MCF 10A (cell line): ENCODE results near the gene MPHOSPH8. TPM values are rescaled to one million over a fixed set of nuclear protein-coding genes. Genes with fewer than 3 reads are reported as not detected.

Experiments used
- BruUV-seq: library from RNA; stranded (reverse); fragments of 400-500 nt; replicated peaks from 2 replicates; lab custom pipeline; 2021; lab: Mats Ljungman, UMichigan
- CTCF ChIA-PET: fragments of 300-600 bp; sonication (Branson Sonifier 250); formaldehyde crosslinking; extraction: SDS; loops from one replicate; lab custom pipeline; 2021; ENCODE audit warnings: antibody characterized with exemption, inconsistent platforms; lab: Yijun Ruan, JAX
- POLR2A ChIA-PET: fragments of 300-600, 350-650 bp; sonication (Branson Sonifier 250); formaldehyde crosslinking; extraction: SDS; loops from one replicate; lab custom pipeline; 2020; ENCODE audit warnings: antibody characterized with exemption, inconsistent platforms; lab: Yijun Ruan, JAX
- DNase-seq: peaks from one replicate; pipeline ENCODE4 v3.0.0-alpha.2; 2018; ENCODE audit not compliant: unreplicated experiment
- H3K27ac Mint-ChIP-seq: one replicate; pipeline ENCODE4 v1.8.0; 2022; ENCODE audit warnings: mild to moderate bottlenecking, low read depth, mixed read lengths; ENCODE audit not compliant: unreplicated experiment
- H3K27me3 Mint-ChIP-seq: one replicate; pipeline ENCODE4 v1.8.0; 2022; ENCODE audit warnings: mixed read lengths; ENCODE audit not compliant: insufficient read depth, unreplicated experiment
- H3K36me3 Mint-ChIP-seq: one replicate; pipeline ENCODE4 v1.8.0; 2022; ENCODE audit warnings: mild to moderate bottlenecking, moderate library complexity, mixed read lengths; ENCODE audit not compliant: insufficient read depth, unreplicated experiment
- H3K4me1 Mint-ChIP-seq: one replicate; pipeline ENCODE4 v1.8.0; 2022; ENCODE audit warnings: mixed read lengths; ENCODE audit not compliant: insufficient read depth, unreplicated experiment
- H3K4me3 Mint-ChIP-seq: one replicate; pipeline ENCODE4 v1.8.0; 2022; ENCODE audit warnings: mild to moderate bottlenecking, moderate library complexity, mixed read lengths; ENCODE audit not compliant: unreplicated experiment
- H3K9me3 Mint-ChIP-seq: one replicate; pipeline ENCODE4 v1.8.0; 2022; ENCODE audit warnings: mixed read lengths; ENCODE audit not compliant: unreplicated experiment
- intact Hi-C: fragments of 100-400 bp; cut with micrococcal nuclease; formaldehyde crosslinking; loops from 2 replicates; pipeline ENCODE4 v1.14.1; 2022
- total RNA-seq: library from RNA; stranded (reverse); gene quantifications from 2 replicates; pipeline ENCODE4 v1.2.3, GENCODE V29; 2022
- TF ChIP-seq, protein P1 (sequence below): fragments of 200-600 bp; IDR thresholded peaks from one replicate; pipeline ENCODE4 v1.8.0; 2022; ENCODE audit warnings: antibody characterized with exemption, mild to moderate bottlenecking; ENCODE audit not compliant: unreplicated experiment

Gene MPHOSPH8
- total RNA-seq, 1 experiment from 2014 or later, result 32.4 TPM

DNA sequence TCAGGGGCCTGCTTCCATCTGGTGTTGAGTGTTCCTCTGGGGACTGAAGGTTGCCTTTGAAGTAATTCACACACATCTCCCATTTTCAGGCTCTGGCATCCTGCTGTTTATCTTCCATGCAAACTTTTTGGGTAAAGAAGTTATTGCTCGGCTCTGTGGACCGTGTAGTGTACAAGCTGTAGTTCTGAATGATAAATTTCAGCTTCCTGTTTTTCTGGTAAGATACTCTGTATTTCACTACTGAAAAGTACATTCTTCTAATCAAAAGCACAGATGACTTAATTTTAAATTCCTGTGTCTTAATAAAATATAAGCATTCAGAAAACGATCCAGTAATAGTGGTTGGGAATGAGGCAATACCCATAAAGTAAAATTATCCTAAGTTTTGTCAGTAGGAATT, 36.7 kb downstream of the MPHOSPH8 start:
- POLR2A ChIA-PET, result no interaction called here
- CTCF ChIA-PET, result no interaction called here

DNA sequence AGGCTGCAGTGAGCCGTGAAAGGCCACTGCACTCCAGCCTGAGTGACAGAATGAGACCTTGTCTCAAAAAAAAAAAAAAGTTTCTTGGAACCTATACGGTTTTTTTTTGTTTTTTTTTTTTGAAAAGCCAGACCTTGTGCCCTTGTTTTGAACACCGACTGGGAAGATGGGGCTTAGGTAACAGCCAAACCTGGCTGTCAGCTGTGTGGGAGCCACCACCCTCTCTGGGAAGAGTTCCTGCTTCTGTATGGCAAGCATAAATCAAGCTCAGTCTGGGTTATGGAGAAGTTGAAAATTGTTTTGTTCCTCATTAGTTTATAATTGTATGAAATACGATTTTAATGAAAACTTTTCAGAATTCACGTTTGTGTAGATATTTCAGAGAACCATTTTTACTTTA, 39.5 kb downstream of the MPHOSPH8 start:
- TF ChIP-seq, protein P1, sequence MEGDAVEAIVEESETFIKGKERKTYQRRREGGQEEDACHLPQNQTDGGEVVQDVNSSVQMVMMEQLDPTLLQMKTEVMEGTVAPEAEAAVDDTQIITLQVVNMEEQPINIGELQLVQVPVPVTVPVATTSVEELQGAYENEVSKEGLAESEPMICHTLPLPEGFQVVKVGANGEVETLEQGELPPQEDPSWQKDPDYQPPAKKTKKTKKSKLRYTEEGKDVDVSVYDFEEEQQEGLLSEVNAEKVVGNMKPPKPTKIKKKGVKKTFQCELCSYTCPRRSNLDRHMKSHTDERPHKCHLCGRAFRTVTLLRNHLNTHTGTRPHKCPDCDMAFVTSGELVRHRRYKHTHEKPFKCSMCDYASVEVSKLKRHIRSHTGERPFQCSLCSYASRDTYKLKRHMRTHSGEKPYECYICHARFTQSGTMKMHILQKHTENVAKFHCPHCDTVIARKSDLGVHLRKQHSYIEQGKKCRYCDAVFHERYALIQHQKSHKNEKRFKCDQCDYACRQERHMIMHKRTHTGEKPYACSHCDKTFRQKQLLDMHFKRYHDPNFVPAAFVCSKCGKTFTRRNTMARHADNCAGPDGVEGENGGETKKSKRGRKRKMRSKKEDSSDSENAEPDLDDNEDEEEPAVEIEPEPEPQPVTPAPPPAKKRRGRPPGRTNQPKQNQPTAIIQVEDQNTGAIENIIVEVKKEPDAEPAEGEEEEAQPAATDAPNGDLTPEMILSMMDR, result no peak
- intact Hi-C loops, result no loop called here
- H3K4me1 Mint-ChIP-seq, result no peaks in the 10 kb centered on the region
- no peak overlapping the region for H3K27ac Mint-ChIP-seq
- DNase-seq, result no peak
- H3K9me3 Mint-ChIP-seq, result no peaks in the 10 kb centered on the region
- H3K27me3 Mint-ChIP-seq, result no peaks in the 10 kb centered on the region
- H3K4me3 Mint-ChIP-seq, result no peak overlapping the region
- no TSS peak for BruUV-seq
- ChIA-PET POLR2A (interaction anchor here (0.7 to 1.5 kb wide), 3 partner anchors 15 to 67 kb away, joined by 3 read pairs; no protein-coding TSS in a partner anchor), CTCF (interaction anchor here (0.6 to 0.7 kb wide), 2 partner anchors 294 to 297 kb away, joined by 3 to 4 read pairs; no protein-coding TSS in a partner anchor)
- H3K36me3 Mint-ChIP-seq, result peaks cover 83% of the 10 kb centered on the region

More for the DNA sequence above, 36.7 kb downstream of the MPHOSPH8 start:
- no peaks in the 10 kb centered on the region for H3K9me3 Mint-ChIP-seq
- TF ChIP-seq, protein P1, result no peak
- H3K36me3 Mint-ChIP-seq, result peaks cover 97% of the 10 kb centered on the region
- no peak for DNase-seq
- intact Hi-C loops, result no loop called here
- H3K27me3 Mint-ChIP-seq, result no peaks in the 10 kb centered on the region
- BruUV-seq, result no TSS peak
- H3K4me1 Mint-ChIP-seq, result no peaks in the 10 kb centered on the region
- no peak overlapping the region for H3K4me3 Mint-ChIP-seq
- no peak overlapping the region for H3K27ac Mint-ChIP-seq

DNA sequence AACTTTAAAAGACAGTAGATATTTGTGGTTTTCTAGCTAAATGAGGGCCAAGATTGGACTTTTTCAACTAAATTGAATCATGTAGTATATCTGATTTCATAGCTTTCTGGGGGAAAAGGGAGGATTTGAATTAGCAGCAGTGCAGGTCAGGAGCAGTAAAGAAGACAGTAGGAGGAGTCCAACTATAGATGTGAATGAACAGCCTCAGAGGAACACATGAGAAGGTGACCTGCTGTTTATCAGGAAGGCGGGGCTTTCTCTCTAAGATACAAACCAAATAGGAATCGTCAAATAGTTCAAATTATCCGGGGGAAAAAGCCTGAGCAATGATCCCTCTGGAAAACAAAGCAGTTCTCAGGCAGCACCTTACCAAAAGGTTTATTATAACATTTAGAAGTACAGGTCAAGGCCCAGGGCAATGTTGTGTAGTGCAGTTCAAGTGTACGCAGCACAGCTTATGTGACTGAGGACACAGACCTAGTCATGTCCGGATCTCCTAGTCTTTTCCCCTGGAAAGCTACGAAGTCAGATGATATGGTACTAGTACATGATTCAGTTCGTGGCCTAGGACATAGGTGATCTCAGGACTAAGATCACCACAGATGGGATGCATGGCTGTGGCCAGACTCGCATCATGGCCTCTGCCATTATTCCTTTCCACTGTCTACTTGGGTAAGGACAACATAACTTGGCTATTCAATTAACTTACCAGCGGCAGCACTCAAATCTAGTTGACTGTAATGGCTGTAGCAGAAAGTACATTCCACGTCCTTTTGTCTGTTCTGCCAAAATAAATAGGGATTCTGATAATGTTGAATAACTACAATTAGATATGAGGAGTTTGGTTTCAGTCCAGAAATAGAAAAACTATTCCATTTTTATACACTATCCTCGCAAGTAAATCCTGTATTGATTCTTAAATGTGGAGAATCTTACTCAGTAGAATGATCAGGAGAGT, 40.3 kb downstream of the MPHOSPH8 start:
- no TSS peak for BruUV-seq
- Mint-ChIP-seq H3K9me3 (no peaks in the 10 kb centered on the region), H3K4me1 (no peaks in the 10 kb centered on the region), H3K4me3 (no peak overlapping the region), H3K36me3 (peaks cover 75% of the 10 kb centered on the region), H3K27me3 (no peaks in the 10 kb centered on the region), H3K27ac (no peak overlapping the region)
- CTCF ChIA-PET, result interaction anchor here (0.5 to 0.8 kb wide), 5 partner anchors 8 to 1026 kb away, joined by 3 to 4 read pairs (median 4); no protein-coding TSS in a partner anchor
- POLR2A ChIA-PET, result interaction anchor here (0.7 to 1.5 kb wide), 4 partner anchors 16 to 68 kb away, joined by 3 to 4 read pairs (median 3); partner anchors contain the start of gene MPHOSPH8
- no peak for DNase-seq
- TF ChIP-seq, protein P1, result no peak
- intact Hi-C loops, result no loop called here

DNA sequence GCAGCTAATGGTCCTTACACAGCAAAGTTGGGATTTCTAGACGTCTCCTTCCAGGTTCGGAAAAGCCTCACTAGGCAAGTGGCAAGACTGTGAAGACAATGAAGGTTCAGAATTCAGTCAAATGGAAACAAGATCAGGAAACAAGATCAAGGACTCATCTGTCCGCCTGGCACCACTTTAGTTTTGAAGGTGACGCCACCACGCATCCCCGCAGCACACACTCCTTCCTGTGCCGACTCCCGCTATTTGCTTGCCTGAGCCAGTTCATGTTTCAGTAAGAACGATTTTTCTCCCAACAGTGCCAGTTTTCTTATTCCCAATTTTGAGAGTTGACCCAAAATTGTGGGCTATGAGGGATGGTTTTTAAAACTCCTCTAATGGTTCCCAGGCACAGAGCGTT, 41.4 kb downstream of the MPHOSPH8 start:
- H3K27me3 Mint-ChIP-seq, result no peaks in the 10 kb centered on the region
- no peaks in the 10 kb centered on the region for H3K9me3 Mint-ChIP-seq
- no peaks in the 10 kb centered on the region for H3K4me1 Mint-ChIP-seq
- no peak for DNase-seq
- ChIA-PET CTCF (interaction anchor here (0.6 kb wide), 1 partner anchor 118 kb away, joined by 3 read pairs; no protein-coding TSS in a partner anchor), POLR2A (interaction anchor here (1.3 to 1.5 kb wide), 2 partner anchors 23 to 41 kb away, joined by 3 to 4 read pairs; partner anchors contain the start of gene MPHOSPH8)
- BruUV-seq, result no TSS peak
- H3K36me3 Mint-ChIP-seq, result peaks cover 64% of the 10 kb centered on the region
- TF ChIP-seq, protein P1, result no peak
- H3K4me3 Mint-ChIP-seq, result no peak overlapping the region
- no peak overlapping the region for H3K27ac Mint-ChIP-seq
- intact Hi-C loops, result no loop called here
